ENCODE measurements around the gene TSHR. TPM values are rescaled to one million over a fixed set of nuclear protein-coding genes. Genes with fewer than 3 reads are reported as not detected.

Gene TSHR
- total RNA-seq, 1 experiment from 2014 or later = not detected

- no peaks in the 10 kb centered on the region for H3K27me3 ChIP-seq (ENCODE audit: insufficient read depth, low read length)
- H2BK120ac ChIP-seq (ENCODE audit: low read depth, low read length, poor library complexity, severe bottlenecking) = no peak overlapping the region
Measured at GRCh38 chr14:81105378-81105777, 150.0 kb downstream of the TSHR start.

More at GRCh38 chr14:81105378-81105777, 150.0 kb downstream of the TSHR start:
- H3K79me2 ChIP-seq (ENCODE audit: insufficient read depth, low read length) = no peaks in the 10 kb centered on the region
- no peak overlapping the region for H4K5ac ChIP-seq (ENCODE audit: insufficient read length, low read depth, low read length)
- no peaks in the 10 kb centered on the region for H3K4me1 ChIP-seq (ENCODE audit: insufficient read depth, low read length)
- no peak overlapping the region for H3K18ac ChIP-seq (ENCODE audit: insufficient read length, low read depth, low read length)
- no peak overlapping the region for H2BK20ac ChIP-seq (ENCODE audit: low read depth, low read length, poor library complexity, severe bottlenecking)
- no peak overlapping the region for H2BK12ac ChIP-seq (ENCODE audit: insufficient read length, low read depth, low read length)
- H3T11ph ChIP-seq (ENCODE audit: low read length) = no peak overlapping the region
- H4K8ac ChIP-seq (replicated peaks; ENCODE audit: insufficient read length, low read depth, low read length) = no peak overlapping the region
- no peak overlapping the region for H2BK15ac ChIP-seq (ENCODE audit: low read depth, low read length)
- peaks cover 6 to 8% of the 10 kb centered on the region in 2 experiments for H3K4me1 Mint-ChIP-seq
- DNase-seq = no peak
- no peak overlapping the region for H3K14ac ChIP-seq (ENCODE audit: insufficient read depth, low read length)
- H3K27me3 Mint-ChIP-seq (ENCODE audit: low read depth) = no peaks in the 10 kb centered on the region
- H3K4ac ChIP-seq (ENCODE audit: low read depth, low read length) = no peak overlapping the region
- H3K9me3 Mint-ChIP-seq = no peaks in the 10 kb centered on the region
- H4K91ac ChIP-seq (ENCODE audit: insufficient read length, low read depth, low read length) = no peak overlapping the region
- no peak overlapping the region for H3K4me2 ChIP-seq (ENCODE audit: insufficient read depth, insufficient read length, low read length)
- H3K27ac ChIP-seq (ENCODE audit: insufficient read length, low read depth, low read length) = no peak overlapping the region
- no peak overlapping the region for H2AK5ac ChIP-seq (ENCODE audit: insufficient read length, low read length)
- no CpG with 5 or more reads among the region's 1 CpG for WGBS (ENCODE audit: extremely low coverage, insufficient read length, low lambda C conversion rate)
- H3K79me1 ChIP-seq (ENCODE audit: insufficient read depth, low read depth, low read length, poor library complexity, severe bottlenecking) = no peaks in the 10 kb centered on the region
- no peak overlapping the region for H2AFZ ChIP-seq (ENCODE audit: low read length)
- H4K20me1 ChIP-seq (ENCODE audit: control insufficient read depth, insufficient read depth, insufficient read length) = no peaks in the 10 kb centered on the region
- H3K36me3 Mint-ChIP-seq (ENCODE audit: insufficient read depth in 1 of 3, low read depth in 3 of 3) = no peaks in the 10 kb centered on the region
- H3K56ac ChIP-seq (ENCODE audit: insufficient read length, low read depth, low read length) = no peak overlapping the region
- no peak overlapping the region for H3K23ac ChIP-seq (ENCODE audit: insufficient read length, low read depth, low read length)
- H3K23me2 ChIP-seq (ENCODE audit: insufficient read length, low read depth, low read length, poor library complexity, severe bottlenecking) = no peaks in the 10 kb centered on the region
- no peak overlapping the region for H3K4me3 Mint-ChIP-seq
- no peak overlapping the region for H2BK5ac ChIP-seq (ENCODE audit: insufficient read length, low read length)
- H3K27ac Mint-ChIP-seq = no peak overlapping the region
- no peaks in the 10 kb centered on the region for H3K9me3 ChIP-seq (ENCODE audit: control insufficient read depth, low read depth, low read length)
- no peak overlapping the region for H3K9ac ChIP-seq (ENCODE audit: extremely low read depth, insufficient read length, low read length)
- no peak for TF ChIP-seq CTCF (conservative IDR thresholded peaks at IDR 0.05)

Measured in H9 (cell line).